Rectal smooth muscle tissue (tissue), 1 donor: Measurements from ENCODE around the gene MAGEC1.
"Not testable (repeated sequence)": the region's sequence is repeated elsewhere in the genome, so short reads cannot be mapped to it uniquely, and the experiment has no call there.

Experiments
- H3K27ac ChIP-seq: one replicate; pipeline ENCODE4 v1.7.0; 2013; ENCODE audit warnings: low read depth, low read length, inconsistent platforms
- H3K27me3 ChIP-seq: one replicate; pipeline ENCODE4 v1.7.0; 2013; ENCODE audit warnings: low read length; ENCODE audit not compliant: control insufficient read depth, insufficient read depth
- H3K36me3 ChIP-seq: one replicate; pipeline ENCODE4 v1.7.0; 2013; ENCODE audit warnings: low read length; ENCODE audit not compliant: control insufficient read depth, insufficient read depth
- H3K4me1 ChIP-seq: one replicate; pipeline ENCODE4 v1.7.0; 2013; ENCODE audit warnings: low read length; ENCODE audit not compliant: control insufficient read depth, insufficient read depth
- H3K4me3 ChIP-seq: one replicate; pipeline ENCODE4 v1.7.0; 2013; ENCODE audit warnings: low read length
- H3K9ac ChIP-seq: one replicate; pipeline ENCODE4 v1.7.0; 2013; ENCODE audit warnings: low read length

MAGEC1 gene, protein sequence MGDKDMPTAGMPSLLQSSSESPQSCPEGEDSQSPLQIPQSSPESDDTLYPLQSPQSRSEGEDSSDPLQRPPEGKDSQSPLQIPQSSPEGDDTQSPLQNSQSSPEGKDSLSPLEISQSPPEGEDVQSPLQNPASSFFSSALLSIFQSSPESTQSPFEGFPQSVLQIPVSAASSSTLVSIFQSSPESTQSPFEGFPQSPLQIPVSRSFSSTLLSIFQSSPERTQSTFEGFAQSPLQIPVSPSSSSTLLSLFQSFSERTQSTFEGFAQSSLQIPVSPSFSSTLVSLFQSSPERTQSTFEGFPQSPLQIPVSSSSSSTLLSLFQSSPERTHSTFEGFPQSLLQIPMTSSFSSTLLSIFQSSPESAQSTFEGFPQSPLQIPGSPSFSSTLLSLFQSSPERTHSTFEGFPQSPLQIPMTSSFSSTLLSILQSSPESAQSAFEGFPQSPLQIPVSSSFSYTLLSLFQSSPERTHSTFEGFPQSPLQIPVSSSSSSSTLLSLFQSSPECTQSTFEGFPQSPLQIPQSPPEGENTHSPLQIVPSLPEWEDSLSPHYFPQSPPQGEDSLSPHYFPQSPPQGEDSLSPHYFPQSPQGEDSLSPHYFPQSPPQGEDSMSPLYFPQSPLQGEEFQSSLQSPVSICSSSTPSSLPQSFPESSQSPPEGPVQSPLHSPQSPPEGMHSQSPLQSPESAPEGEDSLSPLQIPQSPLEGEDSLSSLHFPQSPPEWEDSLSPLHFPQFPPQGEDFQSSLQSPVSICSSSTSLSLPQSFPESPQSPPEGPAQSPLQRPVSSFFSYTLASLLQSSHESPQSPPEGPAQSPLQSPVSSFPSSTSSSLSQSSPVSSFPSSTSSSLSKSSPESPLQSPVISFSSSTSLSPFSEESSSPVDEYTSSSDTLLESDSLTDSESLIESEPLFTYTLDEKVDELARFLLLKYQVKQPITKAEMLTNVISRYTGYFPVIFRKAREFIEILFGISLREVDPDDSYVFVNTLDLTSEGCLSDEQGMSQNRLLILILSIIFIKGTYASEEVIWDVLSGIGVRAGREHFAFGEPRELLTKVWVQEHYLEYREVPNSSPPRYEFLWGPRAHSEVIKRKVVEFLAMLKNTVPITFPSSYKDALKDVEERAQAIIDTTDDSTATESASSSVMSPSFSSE

DNA sequence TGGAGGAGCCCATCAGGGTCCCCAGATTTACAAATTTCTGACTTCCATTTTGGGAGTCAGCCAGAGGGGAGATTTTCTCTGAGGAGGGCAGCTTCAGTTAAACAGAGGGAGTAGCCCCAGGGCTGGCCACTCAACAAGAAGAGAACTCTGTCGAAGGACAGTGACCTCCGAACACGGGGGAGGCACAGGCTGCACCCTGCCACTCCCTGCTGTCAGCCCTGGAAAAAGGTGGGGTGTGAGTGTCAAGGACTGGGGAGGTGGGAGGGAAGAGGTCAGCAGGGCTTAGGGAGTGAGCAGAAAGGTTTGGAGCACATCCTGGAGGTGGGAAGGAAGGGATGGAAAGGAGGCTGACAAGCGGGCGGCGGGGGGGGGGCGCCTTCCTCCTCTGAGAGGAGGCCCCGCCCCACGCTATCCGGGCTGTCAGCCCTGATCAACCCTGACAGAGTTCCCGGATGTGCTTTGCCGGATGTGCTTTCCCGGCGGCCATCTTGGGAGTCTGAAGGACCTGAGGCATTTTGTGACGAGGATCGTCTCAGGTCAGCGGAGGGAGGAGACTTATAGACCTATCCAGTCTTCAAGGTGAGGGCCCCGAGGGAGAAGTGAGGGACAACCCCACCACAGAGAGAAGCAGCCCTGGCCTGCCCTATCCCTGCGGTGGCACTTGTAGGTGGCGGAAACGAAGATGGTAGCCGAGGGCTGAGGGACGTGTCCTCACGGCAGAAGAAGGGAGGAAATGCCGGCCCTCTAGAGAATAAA is at the start of gene MAGEC1:
Gene MAGEC1, plus strand, starts transcription at position 495 of the 756 bp plus-strand sequence. CDS start 1,179 bp downstream, outside the sequence.
- no peak within 1 kb of the TSS for H3K9ac ChIP-seq
- H3K36me3 ChIP-seq = no peaks in the 10 kb centered on the region
- no peaks in the 10 kb centered on the region for H3K27me3 ChIP-seq
- H3K27ac ChIP-seq = no peak within 1 kb of the TSS
- no peak within 1 kb of the TSS for H3K4me3 ChIP-seq
- no peaks in the 10 kb centered on the region for H3K4me1 ChIP-seq

DNA sequence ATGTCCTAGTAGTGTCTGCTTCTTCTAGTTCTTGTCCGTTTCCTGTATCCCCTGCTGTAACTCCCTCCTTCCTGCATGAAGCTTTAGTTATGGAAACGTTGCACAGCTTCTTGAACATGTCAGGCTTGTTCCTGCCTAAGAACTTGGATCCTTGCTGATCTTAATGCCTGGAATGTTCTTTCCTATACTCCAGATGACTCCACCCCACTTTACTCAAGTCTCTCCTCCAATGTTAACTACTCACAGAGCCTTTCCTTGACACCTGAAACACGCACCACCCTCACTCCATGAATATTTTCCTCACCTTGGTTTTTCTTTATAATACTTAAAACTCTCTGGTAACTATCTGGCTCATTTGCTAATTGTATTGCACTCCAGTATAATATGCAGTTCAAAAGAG is 46.2 kb upstream of the MAGEC1 start:
- no peak overlapping the region for H3K27ac ChIP-seq
- no peak overlapping the region for H3K9ac ChIP-seq
- H3K4me3 ChIP-seq = no peak overlapping the region
- H3K27me3 ChIP-seq = no peaks in the 10 kb centered on the region
- H3K4me1 ChIP-seq = no peaks in the 10 kb centered on the region
- H3K36me3 ChIP-seq = no peaks in the 10 kb centered on the region

- Histone ChIP-seq H3K36me3 (no peaks in the 10 kb centered on the region), H3K4me3 (no peak overlapping the region), H3K27me3 (no peaks in the 10 kb centered on the region), H3K4me1 (no peaks in the 10 kb centered on the region), H3K9ac (no peak overlapping the region), H3K27ac (no peak overlapping the region)
These were observed 24.1 kb upstream of the MAGEC1 start for GRCh38 chrX:141879616-141880015.

GRCh38 chrX:141888811-141889210 is 14.9 kb upstream of the MAGEC1 start:
- H3K9ac ChIP-seq = not testable (repeated sequence)

GRCh38 chrX:141894733-141895132 is 9.0 kb upstream of the MAGEC1 start:
- Histone ChIP-seq H3K4me1 (no peaks in the 10 kb centered on the region), H3K27ac (no peak overlapping the region), H3K36me3 (no peaks in the 10 kb centered on the region), H3K9ac (no peak overlapping the region), H3K4me3 (no peak overlapping the region), H3K27me3 (no peaks in the 10 kb centered on the region)

More at GRCh38 chrX:141888811-141889210, 14.9 kb upstream of the MAGEC1 start:
- not testable (repeated sequence) for H3K4me1 ChIP-seq, H3K36me3 ChIP-seq, H3K4me3 ChIP-seq, H3K27ac ChIP-seq, H3K27me3 ChIP-seq

DNA sequence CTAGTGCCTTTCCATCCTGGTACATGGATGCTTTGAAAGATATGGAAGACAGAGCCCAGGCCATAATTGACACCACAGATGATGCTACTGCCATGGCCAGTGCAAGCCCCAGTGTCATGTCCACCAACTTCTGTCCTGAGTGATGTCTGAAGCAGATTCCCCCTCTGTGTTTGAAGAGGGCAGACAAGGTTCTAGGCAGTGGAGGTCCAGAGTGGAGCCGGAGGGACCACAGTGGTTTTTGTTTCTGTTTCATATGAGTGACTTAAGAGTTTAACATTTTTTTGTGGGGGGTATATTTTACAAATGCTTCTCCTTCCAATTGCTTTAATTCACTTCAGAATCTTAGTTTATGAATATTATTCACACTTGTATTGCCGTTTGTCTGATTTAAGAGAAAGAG is 6.0 kb upstream of the MAGEC1 start:
- Histone ChIP-seq H3K4me3 (no peak overlapping the region), H3K27ac (no peak overlapping the region), H3K36me3 (no peaks in the 10 kb centered on the region), H3K9ac (no peak overlapping the region), H3K4me1 (no peaks in the 10 kb centered on the region), H3K27me3 (no peaks in the 10 kb centered on the region)

- Histone ChIP-seq H3K4me3 (no peak overlapping the region), H3K9ac (no peak overlapping the region), H3K27me3 (no peaks in the 10 kb centered on the region), H3K27ac (no peak overlapping the region), H3K36me3 (no peaks in the 10 kb centered on the region), H3K4me1 (no peaks in the 10 kb centered on the region)
These were observed 1.3 kb upstream of the MAGEC1 start for GRCh38 chrX:141902366-141902765.

- Histone ChIP-seq H3K4me3 (no peak overlapping the region), H3K4me1 (no peaks in the 10 kb centered on the region), H3K27me3 (no peaks in the 10 kb centered on the region), H3K36me3 (no peaks in the 10 kb centered on the region), H3K9ac (no peak overlapping the region), H3K27ac (no peak overlapping the region)
These were observed 568 bp downstream of the MAGEC1 start for GRCh38 chrX:141904262-141904661.

GRCh38 chrX:141917801-141918200 is 14.1 kb downstream of the MAGEC1 start:
- Histone ChIP-seq H3K9ac (no peak overlapping the region), H3K27ac (no peak overlapping the region), H3K27me3 (no peaks in the 10 kb centered on the region), H3K4me3 (no peak overlapping the region), H3K36me3 (no peaks in the 10 kb centered on the region), H3K4me1 (no peaks in the 10 kb centered on the region)

- Histone ChIP-seq H3K4me3 (no peak overlapping the region), H3K36me3 (no peaks in the 10 kb centered on the region), H3K27ac (no peak overlapping the region), H3K4me1 (no peaks in the 10 kb centered on the region), H3K9ac (no peak overlapping the region), H3K27me3 (no peaks in the 10 kb centered on the region)
These were observed 20.6 kb downstream of the MAGEC1 start for GRCh38 chrX:141924293-141924692.

DNA sequence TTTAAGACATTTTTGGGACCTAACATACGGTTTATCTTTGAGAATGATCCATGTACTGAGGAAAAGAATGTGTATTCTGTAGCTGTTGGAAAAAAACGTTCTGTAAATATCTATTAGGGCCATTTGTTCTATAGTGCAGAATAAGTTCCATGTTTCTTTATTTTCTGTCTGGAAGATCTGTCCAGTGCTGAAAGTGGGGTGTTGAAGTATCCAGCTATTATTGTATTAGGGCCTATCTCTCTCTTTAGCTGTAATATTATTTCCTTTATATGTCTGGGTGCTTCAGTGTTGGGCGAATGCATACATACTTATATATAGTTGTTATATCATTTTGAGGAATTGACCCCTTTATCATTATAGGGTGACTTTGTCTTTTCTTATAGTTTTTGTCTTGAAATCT is 24.7 kb downstream of the MAGEC1 start:
- H3K4me3 ChIP-seq = no peak overlapping the region
- no peak overlapping the region for H3K27ac ChIP-seq
- H3K9ac ChIP-seq = no peak overlapping the region
- H3K27me3 ChIP-seq = no peaks in the 10 kb centered on the region
- no peaks in the 10 kb centered on the region for H3K36me3 ChIP-seq
- H3K4me1 ChIP-seq = no peaks in the 10 kb centered on the region
